A549 (cell line): ENCODE data around the gene CDH6. TPM values are rescaled to one million over a fixed set of nuclear protein-coding genes. Genes with fewer than 3 reads are reported as not detected.

Source experiments
- ATAC-seq, 2 experiments: fragments of 200-7000 bp in 1 of 2; fragments of >200 bp in 1 of 2; cut with Nextera tagmentation in 1 of 2; cut with Tn5 transposase in 1 of 2; 3 replicates each; pipeline versions ENCODE4 v1.8.0 to v1.9.1; 2018 to 2020; ENCODE audit warnings: mild to moderate bottlenecking in 1 of 2, moderate library complexity in 1 of 2
- CTCF ChIA-PET: fragments of 300-600 bp; sonication (Branson Sonifier 250); formaldehyde crosslinking; extraction: SDS; loops from one replicate; lab custom pipeline; 2021; ENCODE audit warnings: antibody characterized with exemption, inconsistent platforms; lab: Yijun Ruan, JAX
- POLR2A ChIA-PET: fragments of 350-600 bp; formaldehyde crosslinking; extraction: SDS; loops from one replicate; lab custom pipeline; 2021; ENCODE audit warnings: antibody characterized with exemption, inconsistent platforms; lab: Yijun Ruan, JAX
- DNase-seq, 2 experiments: peaks; one replicate each; pipeline versions ENCODE4 v3.0.0 to v3.0.0-alpha.2; 2011 to 2016; ENCODE audit warnings: low read depth in 1 of 2, low spot score in 1 of 2
- FAIRE-seq: peaks from 2 replicates; lab custom pipeline; 2011; peaks lifted over from hg19 to GRCh38; lab: Jason Lieb, UNC
- H3K27ac ChIP-seq, 2 experiments: fragments of >200 bp; sonication (Bioruptor Twin); formaldehyde crosslinking; 3 replicates each; pipeline ENCODE4 v1.5.1; 2016 to 2017
- H3K4me1 ChIP-seq: fragments of >200 bp; sonication (Bioruptor Twin); formaldehyde crosslinking; 3 replicates; pipeline ENCODE4 v1.6.1; 2016
- H3K4me2 ChIP-seq: fragments of >200 bp; sonication (Bioruptor Twin); formaldehyde crosslinking; 3 replicates; pipeline ENCODE4 v1.6.1; 2016
- H3K4me3 ChIP-seq: fragments of >200 bp; sonication (Bioruptor Twin); formaldehyde crosslinking; 3 replicates; pipeline ENCODE4 v1.5.1; 2016
- H3K9me3 ChIP-seq: fragments of >200 bp; sonication (Bioruptor Twin); formaldehyde crosslinking; 3 replicates; pipeline ENCODE4 v1.6.1; 2016
- BHLHE40 ChIP-seq: IDR thresholded peaks from 2 replicates; pipeline ENCODE4 v1.6.1; 2012; ENCODE audit warnings: low read depth, low read length, inconsistent platforms
- CBX2 ChIP-seq: fragments of 200-600 bp; sonication (generic); IDR thresholded peaks from 2 replicates; pipeline ENCODE4 v1.6.1; 2016; ENCODE audit warnings: low read depth, mild to moderate bottlenecking, borderline replicate concordance
- CBX8 ChIP-seq: fragments of 200-600 bp; sonication (generic); IDR thresholded peaks from 2 replicates; pipeline ENCODE4 v1.6.1; 2016
- CHD4 ChIP-seq: fragments of 200-600 bp; sonication (generic); IDR thresholded peaks from 2 replicates; pipeline ENCODE4 v1.6.1; 2016; ENCODE audit warnings: antibody characterized with exemption, mild to moderate bottlenecking, borderline replicate concordance
- EHF ChIP-seq: fragments of 250-450 bp; sonication (Bioruptor Pico); IDR thresholded peaks from 2 replicates; pipeline ENCODE4 v1.5.0; 2020; ENCODE audit warnings: mild to moderate bottlenecking
- EHMT2 ChIP-seq: fragments of 200-600 bp; sonication (generic); IDR thresholded peaks from 2 replicates; pipeline ENCODE4 v1.6.1; 2016; ENCODE audit warnings: antibody characterized with exemption, low read depth, mild to moderate bottlenecking, moderate library complexity
- FOSB ChIP-seq: fragments of 250-450 bp; sonication (Bioruptor Pico); IDR thresholded peaks from 2 replicates; pipeline ENCODE4 v1.5.0; 2020; ENCODE audit warnings: mild to moderate bottlenecking, moderate library complexity
- HEYL ChIP-seq: fragments of 250-450 bp; sonication (Bioruptor Pico); IDR thresholded peaks from 2 replicates; pipeline ENCODE4 v1.8.0; 2021; ENCODE audit warnings: mild to moderate bottlenecking, moderate library complexity
- HOXB13 ChIP-seq: fragments of 250-450 bp; sonication (Bioruptor Pico); IDR thresholded peaks from 2 replicates; pipeline ENCODE4 v1.5.0; 2020; ENCODE audit warnings: low read depth, mild to moderate bottlenecking, moderate library complexity
- HOXB5 ChIP-seq: fragments of 250-450 bp; sonication (Bioruptor Pico); IDR thresholded peaks from 2 replicates; pipeline ENCODE4 v1.5.0; 2020; ENCODE audit warnings: mild to moderate bottlenecking, moderate library complexity
- JUN ChIP-seq, 2 experiments: fragments of >200 bp; sonication (Bioruptor Twin); formaldehyde crosslinking; IDR thresholded peaks; 2 replicates in 1 of 2; 3 replicates in 1 of 2; pipeline ENCODE4 v1.6.1; 2016 to 2017
- MAFK ChIP-seq: fragments of 450-650 bp; IDR thresholded peaks from 2 replicates; pipeline ENCODE4 v1.6.1; 2014; ENCODE audit not compliant: partially characterized antibody
- MYC ChIP-seq: IDR thresholded peaks from 2 replicates; pipeline ENCODE4 v1.6.1; 2012; ENCODE audit warnings: mild to moderate bottlenecking, inconsistent platforms, low read length, improper control_type of control experiment, borderline replicate concordance
- POLR2AphosphoS2 ChIP-seq: conservative IDR thresholded peaks from 2 replicates; pipeline ENCODE4 v1.6.1; 2012; ENCODE audit warnings: low read length, improper control_type of control experiment, inconsistent platforms
- RARB ChIP-seq: fragments of 250-450 bp; sonication (Bioruptor Pico); IDR thresholded peaks from 2 replicates; pipeline ENCODE4 v1.8.0; 2021; ENCODE audit warnings: mild to moderate bottlenecking, moderate library complexity
- REST ChIP-seq: fragments of 200-600 bp; sonication (generic); IDR thresholded peaks from 2 replicates; pipeline ENCODE4 v1.6.1; 2016; ENCODE audit warnings: antibody characterized with exemption, mild to moderate bottlenecking, moderate library complexity
- TP53 ChIP-seq: fragments of 250-450 bp; sonication (Bioruptor Pico); IDR thresholded peaks from 2 replicates; pipeline ENCODE4 v1.5.0; 2021; ENCODE audit warnings: mild to moderate bottlenecking, moderate library complexity
- USF2 ChIP-seq: fragments of 450-650 bp; IDR thresholded peaks from 2 replicates; pipeline ENCODE4 v1.6.1; 2014; ENCODE audit warnings: antibody characterized with exemption
- WGBS: methylation state at CpG from one replicate; pipeline ENCODE4 v1.1.6; 2017; ENCODE audit errors: missing lambda C conversion rate; 5-methylcytosine and 5-hydroxymethylcytosine counted together
- polyA plus RNA-seq, 4 experiments: library from polyadenylated mRNA; depleted of rRNA in 3 of 4; stranded (reverse); fragments of >200 nt; fragmentation: RNase III in 1 of 4; extraction: RNeasy Plus Mini Kit Qiagen cat#74134 plus additional on column Dnase treatment in 1 of 4; gene quantifications; 2 replicates in 3 of 4; 3 replicates in 1 of 4; pipeline ENCODE4 v1.2.3, GENCODE V29; 2011 to 2017
- TF ChIP-seq, protein P1 (sequence below): fragments of 150-350 bp; IDR thresholded peaks from 2 replicates; pipeline ENCODE4 v1.6.1; 2014; ENCODE audit warnings: low read depth, mild to moderate bottlenecking, low read length

The CDH6 gene
- polyA plus RNA-seq, 2 of the 4 experiments (the other 2 are of a cell fraction): 0.25 to 0.61 TPM

GRCh38 chr5:31280210-31280609, 86.7 kb downstream of the CDH6 start (continued):
- no peak for TF ChIP-seq HEYL (CRISPR knock-in tag)
- no peak for TF ChIP-seq JUN (IDR thresholded peaks at IDR 0.05)

DNA sequence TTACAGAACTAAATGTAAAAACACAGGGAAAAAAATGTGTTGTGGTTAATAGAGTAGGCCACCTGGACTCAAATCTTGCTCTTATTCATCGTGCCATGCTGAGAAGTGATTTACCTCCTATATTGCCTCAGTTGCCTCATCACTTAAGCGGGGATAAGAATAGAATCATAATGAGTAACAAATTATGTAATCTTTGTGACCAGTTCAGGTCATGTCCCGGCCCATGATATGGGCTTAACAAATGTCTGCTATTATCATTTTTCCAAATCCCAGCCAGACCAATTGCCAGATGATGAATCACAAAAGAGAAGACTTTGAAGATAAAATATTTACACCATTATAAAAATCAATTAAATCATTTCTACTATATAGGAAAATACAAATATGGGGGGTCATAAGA, 89.8 kb downstream of the CDH6 start:
- FAIRE-seq: no peak
- ChIA-PET POLR2A (no interaction called here), CTCF (no interaction called here)
- H3K27ac ChIP-seq: no peak overlapping the region
- DNase-seq: no peak
- H3K4me1 ChIP-seq: no peaks in the 10 kb centered on the region
- ATAC-seq: no peak
- no peak for TF ChIP-seq RARB (CRISPR knock-in tag)
- TF ChIP-seq CBX2: no peak
- no peak for TF ChIP-seq EHMT2
- TF ChIP-seq JUN (IDR thresholded peaks at IDR 0.05): no peak
- TF ChIP-seq BHLHE40: no peak
- no peak for TF ChIP-seq TP53
- TF ChIP-seq, protein P1, sequence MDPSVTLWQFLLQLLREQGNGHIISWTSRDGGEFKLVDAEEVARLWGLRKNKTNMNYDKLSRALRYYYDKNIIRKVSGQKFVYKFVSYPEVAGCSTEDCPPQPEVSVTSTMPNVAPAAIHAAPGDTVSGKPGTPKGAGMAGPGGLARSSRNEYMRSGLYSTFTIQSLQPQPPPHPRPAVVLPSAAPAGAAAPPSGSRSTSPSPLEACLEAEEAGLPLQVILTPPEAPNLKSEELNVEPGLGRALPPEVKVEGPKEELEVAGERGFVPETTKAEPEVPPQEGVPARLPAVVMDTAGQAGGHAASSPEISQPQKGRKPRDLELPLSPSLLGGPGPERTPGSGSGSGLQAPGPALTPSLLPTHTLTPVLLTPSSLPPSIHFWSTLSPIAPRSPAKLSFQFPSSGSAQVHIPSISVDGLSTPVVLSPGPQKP: no peak
- no peak for TF ChIP-seq CBX8
- TF ChIP-seq HOXB5 (CRISPR knock-in tag): no peak
- no peak for TF ChIP-seq POLR2AphosphoS2
- TF ChIP-seq HEYL (CRISPR knock-in tag): no peak
- TF ChIP-seq MYC: no peak
- no peak for TF ChIP-seq USF2
- no peak for TF ChIP-seq HOXB13 (CRISPR knock-in tag)
- no peak for TF ChIP-seq CHD4
- no peak overlapping the region for H3K4me2 ChIP-seq
- 20% methylated on average over 3 of the region's 3 CpGs for WGBS
- no peak overlapping the region for H3K4me3 ChIP-seq
- no peaks in the 10 kb centered on the region for H3K9me3 ChIP-seq

GRCh38 chr5:31285025-31285424, 91.5 kb downstream of the CDH6 start:
- TF ChIP-seq REST: no peak
- no peak for TF ChIP-seq EHF (CRISPR knock-in tag)
- no peak for TF ChIP-seq FOSB (CRISPR knock-in tag)
- no peak for TF ChIP-seq MAFK
- CTCF ChIA-PET: interaction anchor here (0.9 to 1.0 kb wide), 2 partner anchors 9 to 53 kb away, joined by 3 read pairs; no protein-coding TSS in a partner anchor
- ATAC-seq (no peak), DNase-seq (no peak), FAIRE-seq (no peak)
- Histone ChIP-seq H3K4me1 (no peaks in the 10 kb centered on the region), H3K9me3 (no peaks in the 10 kb centered on the region), H3K4me3 (no peak overlapping the region), H3K27ac (no peak overlapping the region), H3K4me2 (no peak overlapping the region)
- POLR2A ChIA-PET: no interaction called here
- WGBS: 46% methylated on average over 2 of the region's 2 CpGs
